Right ventricle myocardium superior (tissue), 1 donor: ENCODE results near the gene PCDHB12. TPM values are rescaled to one million over a fixed set of nuclear protein-coding genes. Genes with fewer than 3 reads are reported as not detected.
"Not testable (repeated sequence)": the region's sequence is repeated elsewhere in the genome, so short reads cannot be mapped to it uniquely, and the experiment has no call there.

Experiments used
- ATAC-seq: fragments of 200-7000 bp; cut with Tn5 transposase; one replicate; pipeline ENCODE4 v1.9.1; 2020; ENCODE audit warnings: mild to moderate bottlenecking; ENCODE audit not compliant: poor library complexity
- DNase-seq: peaks from one replicate; pipeline ENCODE4 v3.0.0-alpha.2; 2020
- intact Hi-C: fragments of 100-400 bp; cut with DNase I; formaldehyde crosslinking; loops from one replicate; pipeline ENCODE4 v1.11.2; 2022
- total RNA-seq: library from RNA; stranded (reverse); fragmentation: NEBNext Ultra II Directional; extraction: Animal tissue kit (Norgen Biotek cat#: 25700); gene quantifications from one replicate; pipeline ENCODE4 v1.2.1, GENCODE V29; 2021
- donor health status: DM: no; HTN: yes; CAD: no; lungs with severe emphysema.

The PCDHB12 gene
- total RNA-seq, 1 donor from 2014 or later: 1.0 TPM

GRCh38 chr5:141199359-141200235, 8.9 kb upstream of the PCDHB12 start, which contains the start of gene PCDHB11:
Gene PCDHB11 (plus strand): TSS chr5:141199627. CDS start chr5:141199775, 148 bp downstream.
- DNase-seq (no peak), ATAC-seq (no peak)
- intact Hi-C loops: no loop called here

GRCh38 chr5:141201126-141201525, 7.4 kb upstream of the PCDHB12 start:
- ATAC-seq, intact Hi-C loops, DNase-seq: not testable (repeated sequence)

GRCh38 chr5:141201646-141202045, 6.9 kb upstream of the PCDHB12 start:
- intact Hi-C loops, DNase-seq, ATAC-seq: not testable (repeated sequence)

- ATAC-seq, DNase-seq, intact Hi-C loops: not testable (repeated sequence)
Measured at GRCh38 chr5:141210281-141210680, 1.8 kb downstream of the PCDHB12 start.

GRCh38 chr5:141210849-141211248, 2.3 kb downstream of the PCDHB12 start:
- DNase-seq, intact Hi-C loops, ATAC-seq: not testable (repeated sequence)

GRCh38 chr5:141213656-141214339, 5.3 kb downstream of the PCDHB12 start, which contains the start of gene PCDHB13:
Gene PCDHB13 (plus strand): TSS chr5:141213919. CDS start chr5:141214124, 205 bp downstream.
- intact Hi-C loops: not testable (repeated sequence)
- peak; percentile 96 for ATAC-seq
- peak; percentile 78 for DNase-seq

GRCh38 chr5:141214583-141214982, 6.1 kb downstream of the PCDHB12 start:
- intact Hi-C loops, DNase-seq: not testable (repeated sequence)
- peak; percentile 54 for ATAC-seq

- intact Hi-C loops: not testable (repeated sequence)
Measured at GRCh38 chr5:141215504-141215903, 7.0 kb downstream of the PCDHB12 start.

GRCh38 chr5:141216035-141216434, 7.5 kb downstream of the PCDHB12 start:
- intact Hi-C loops, DNase-seq, ATAC-seq: not testable (repeated sequence)

More at GRCh38 chr5:141215504-141215903, 7.0 kb downstream of the PCDHB12 start:
- DNase-seq, ATAC-seq: not testable (repeated sequence)

- DNase-seq: no peak
- peak; percentile 56 for ATAC-seq
- intact Hi-C loops: no loop called here
Measured at GRCh38 chr5:141223112-141223783, 14.7 kb downstream of the PCDHB12 start, which contains the start of gene PCDHB14. Gene PCDHB14 (plus strand): TSS chr5:141223343. CDS start chr5:141223506, 163 bp downstream.

- DNase-seq, intact Hi-C loops, ATAC-seq: not testable (repeated sequence)
Measured at GRCh38 chr5:141224844-141225243, 16.3 kb downstream of the PCDHB12 start.

- DNase-seq, ATAC-seq, intact Hi-C loops: not testable (repeated sequence)
Measured at GRCh38 chr5:141225421-141225820, 16.9 kb downstream of the PCDHB12 start.

GRCh38 chr5:141234109-141234667, 25.7 kb downstream of the PCDHB12 start:
- ATAC-seq (no peak), DNase-seq (no peak)
- intact Hi-C loops: no loop called here

GRCh38 chr5:141235922-141236321, 27.4 kb downstream of the PCDHB12 start:
- intact Hi-C loops, ATAC-seq, DNase-seq: not testable (repeated sequence)

GRCh38 chr5:141236516-141237313, 28.2 kb downstream of the PCDHB12 start:
- ATAC-seq (no peak), DNase-seq (no peak)
- intact Hi-C loops: no loop called here

- ATAC-seq: no peak
- intact Hi-C loops: no loop called here
- DNase-seq: no peak
Measured at GRCh38 chr5:141241496-141241895, 33.0 kb downstream of the PCDHB12 start.

GRCh38 chr5:141245250-141245717, 36.8 kb downstream of the PCDHB12 start, which contains the start of gene PCDHB15:
Gene PCDHB15 (plus strand): TSS chr5:141245395. CDS start chr5:141245579, 184 bp downstream.
- no peak for DNase-seq
- intact Hi-C loops: loop anchor here (5.0 kb wide), 1 partner anchor 317 kb away; no protein-coding TSS in a partner anchor
- ATAC-seq: peak; percentile 62
